CD4-positive, alpha-beta T cell treated with Interleukin-12 subunit alpha and Interleukin-12 subunit beta, for 1 hour (primary cell): ENCODE data around the gene NCOR2.
A peak's percentile ranks its signal among the peaks of the same experiment; 100 is the strongest.

ENCODE experiments used
- DNase-seq: peaks from one replicate; pipeline ENCODE4 v3.0.0-alpha.2; 2020

The NCOR2 gene

DNA sequence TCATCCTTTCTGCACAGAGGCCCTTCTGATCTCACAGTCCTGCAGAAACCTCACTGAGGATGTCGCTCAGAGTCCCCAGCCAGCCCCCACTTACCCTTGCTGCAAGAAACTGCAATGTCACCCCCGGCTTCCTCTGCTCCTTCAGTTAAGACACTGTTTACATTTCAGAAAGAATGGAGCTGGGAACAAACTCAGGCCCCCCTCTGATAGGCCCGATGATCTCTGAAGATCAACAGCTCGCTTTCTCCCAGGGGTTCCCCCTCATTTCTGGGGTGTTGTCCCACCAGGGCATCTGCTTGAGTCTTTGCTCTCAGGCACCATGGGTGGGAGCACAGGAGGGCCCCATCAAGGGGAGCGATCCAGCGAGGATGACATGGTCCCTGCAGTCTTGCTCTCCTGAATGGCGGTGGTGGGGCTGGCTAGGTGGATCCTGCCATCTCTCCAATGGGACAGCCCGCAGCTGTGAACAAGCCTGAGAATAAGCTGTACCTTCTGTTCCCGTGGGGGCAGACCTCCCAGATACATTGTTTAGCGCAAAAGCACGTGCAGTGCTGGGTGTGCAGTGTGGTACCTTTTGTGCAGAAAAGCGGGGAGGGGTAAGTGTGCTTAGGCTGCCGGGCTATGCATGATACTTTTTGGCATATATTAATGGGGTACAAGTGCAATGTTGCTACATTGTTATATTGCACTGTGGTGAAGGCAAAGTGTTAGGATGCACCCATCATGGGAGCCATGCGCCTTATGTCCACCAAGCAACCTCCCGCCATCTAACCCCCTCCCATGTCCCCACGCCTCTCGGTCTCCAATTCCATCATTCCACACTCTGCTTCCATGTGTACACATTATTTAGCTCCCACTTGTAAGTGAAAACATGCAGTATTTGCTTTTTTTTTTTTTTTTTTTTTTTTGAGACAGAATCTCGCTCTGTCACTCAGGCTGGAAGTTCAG is 6.7 kb upstream of the NCOR2 start:
- no peak for DNase-seq

DNA sequence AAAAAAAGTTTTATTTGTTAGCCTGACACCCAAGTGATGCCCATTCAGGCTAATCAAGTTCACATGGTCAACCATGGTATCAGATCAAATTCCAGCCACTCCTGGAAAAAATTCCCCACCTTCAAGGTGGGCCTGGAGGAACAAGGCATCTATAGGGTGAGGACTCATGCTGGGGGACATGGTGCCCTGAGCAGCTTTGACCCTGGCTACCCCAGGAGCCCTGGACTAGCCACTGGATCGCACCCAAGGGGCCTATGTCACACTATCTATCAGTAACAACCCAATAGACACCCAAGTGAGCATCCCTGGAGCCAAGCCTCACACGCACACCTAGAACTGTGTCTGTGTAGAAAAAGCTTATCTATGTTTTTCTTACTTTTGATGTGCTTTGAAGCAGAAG is 4.1 kb upstream of the NCOR2 start:
- DNase-seq: no peak

DNA sequence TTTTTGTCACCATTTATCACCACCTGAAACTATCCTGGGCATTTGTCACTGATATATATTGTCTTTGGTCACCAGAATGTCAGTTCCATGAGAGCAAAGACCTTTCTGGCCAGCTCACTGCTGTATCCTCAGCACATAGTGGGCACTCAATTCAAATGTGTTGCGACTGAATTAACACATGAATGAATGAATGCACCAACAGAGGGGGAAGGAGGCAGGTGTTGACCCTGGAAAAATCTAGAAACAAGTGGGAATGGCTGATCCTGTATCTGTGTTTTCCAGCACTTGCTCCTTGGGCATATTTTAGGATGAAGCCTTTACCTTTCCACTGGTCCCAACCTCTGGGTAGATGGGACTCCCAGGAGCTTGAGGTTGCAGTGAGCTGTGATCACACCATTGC is 3.4 kb upstream of the NCOR2 start:
- DNase-seq: no peak

DNA sequence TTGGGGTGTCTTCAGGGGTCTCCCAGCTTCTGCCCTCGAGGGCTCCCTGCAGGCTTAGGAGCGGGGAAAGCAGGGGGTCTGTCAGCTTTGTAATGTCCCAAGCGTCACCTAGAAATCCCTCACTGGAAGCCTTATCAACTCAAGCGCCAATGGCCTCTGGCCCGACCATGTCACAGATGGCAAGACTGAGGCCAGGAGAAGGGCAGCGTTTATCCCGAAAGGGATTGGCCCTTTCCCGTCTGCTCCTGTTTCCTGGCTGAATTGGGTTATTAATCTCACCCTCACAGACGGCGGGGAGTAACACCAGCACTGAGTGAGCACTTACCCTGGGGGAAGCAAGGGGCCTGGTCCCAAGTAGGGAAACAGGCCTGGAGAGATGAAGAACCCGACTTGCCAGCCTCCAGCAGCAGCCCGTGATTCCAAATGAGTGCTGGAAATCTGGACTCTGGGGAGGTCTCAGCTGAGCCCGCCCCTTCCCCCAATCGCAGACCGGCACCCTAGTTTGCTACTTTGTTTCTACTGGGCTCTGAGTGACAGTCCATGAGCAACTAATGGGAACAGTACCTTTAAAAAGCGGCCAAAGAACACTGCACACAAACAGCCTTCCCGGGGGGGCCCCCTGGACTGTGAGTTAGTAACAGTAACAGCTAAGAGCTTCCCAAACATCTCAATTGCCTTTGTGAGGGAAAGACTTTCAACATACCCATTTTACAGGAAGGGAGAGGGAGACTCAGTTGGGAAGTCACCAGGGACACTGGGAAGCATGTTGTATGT is 2.1 kb upstream of the NCOR2 start:
- no peak for DNase-seq

DNA sequence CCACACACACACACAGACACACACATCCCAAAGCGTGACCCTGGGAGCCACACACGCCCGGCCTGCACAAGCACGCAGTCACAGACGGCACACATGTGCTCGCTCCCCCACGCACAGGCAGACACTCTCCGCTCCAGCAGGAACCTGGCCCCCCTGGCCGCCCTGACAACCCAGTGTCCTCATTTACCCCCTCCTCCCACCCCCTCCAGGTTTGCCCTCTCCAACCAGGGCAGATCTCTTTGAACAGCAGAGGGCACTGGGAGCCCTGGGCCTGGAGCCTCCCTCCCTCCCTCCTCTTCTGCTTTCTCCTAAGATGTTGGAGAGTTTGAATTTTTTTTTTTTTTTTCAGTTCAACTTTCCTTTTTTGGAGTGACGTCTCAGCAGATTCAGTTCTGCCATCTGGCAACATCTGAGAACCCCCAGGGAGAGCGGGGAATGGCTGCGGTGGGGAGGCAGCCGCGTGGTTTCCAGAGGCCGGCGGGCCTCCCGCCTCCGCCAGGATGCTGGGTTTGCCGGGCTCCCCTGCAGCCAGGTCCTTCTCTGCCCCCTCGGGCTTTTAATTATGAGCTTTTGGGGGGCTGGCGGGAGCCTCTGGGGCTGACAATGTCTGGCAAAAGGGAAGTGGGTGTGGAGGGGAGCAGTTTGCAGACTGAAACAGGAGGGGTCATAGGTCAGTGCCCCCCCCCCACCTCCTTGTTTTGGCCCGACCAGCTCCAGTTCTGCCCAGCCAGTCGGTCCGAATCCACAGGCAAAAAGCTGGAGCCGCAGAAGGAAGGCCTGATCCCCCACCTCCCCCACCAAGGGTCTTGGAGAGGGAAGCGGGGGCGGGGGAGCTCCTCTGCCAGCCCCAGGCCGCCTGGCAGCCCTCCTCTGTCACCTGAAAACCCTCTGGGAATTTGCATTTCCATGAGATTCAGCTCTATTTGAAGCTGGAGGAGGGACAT is 1.3 kb upstream of the NCOR2 start:
- peak; percentile 16 for DNase-seq

DNA sequence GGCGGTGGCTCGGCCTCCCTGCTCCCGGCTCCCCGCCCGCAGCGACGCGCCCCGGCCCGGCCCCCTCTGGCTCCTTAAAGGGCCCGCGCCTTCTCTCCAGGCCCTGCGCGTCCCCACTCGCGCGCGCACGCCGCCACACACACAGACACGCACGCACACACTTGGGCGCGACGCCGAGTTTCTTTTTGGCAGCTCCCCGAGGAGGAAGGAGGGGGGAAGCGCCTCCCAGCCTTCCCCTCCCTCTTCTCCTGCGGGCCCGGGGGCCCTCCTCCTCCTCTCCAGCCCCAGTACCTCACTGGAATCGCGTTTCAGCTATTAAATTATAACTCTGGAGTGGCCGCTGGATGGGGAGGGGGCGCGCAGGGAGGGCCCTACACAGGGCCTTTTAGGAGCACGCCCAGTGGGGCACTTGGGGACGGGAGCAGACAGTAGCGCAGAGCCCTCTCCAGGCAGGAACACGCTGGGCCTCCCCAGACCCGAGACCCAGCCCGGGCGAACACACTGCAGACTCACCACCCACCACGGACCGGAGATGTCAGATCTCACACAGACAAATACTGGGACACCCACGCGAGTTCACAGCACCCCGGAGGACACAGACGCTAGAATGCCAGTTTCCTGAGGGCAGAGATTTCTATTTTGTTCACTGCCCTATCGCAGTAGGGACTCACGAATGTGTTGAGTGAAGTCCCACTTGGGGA is 411 bp upstream of the NCOR2 start:
- DNase-seq: peak; percentile 90

DNA sequence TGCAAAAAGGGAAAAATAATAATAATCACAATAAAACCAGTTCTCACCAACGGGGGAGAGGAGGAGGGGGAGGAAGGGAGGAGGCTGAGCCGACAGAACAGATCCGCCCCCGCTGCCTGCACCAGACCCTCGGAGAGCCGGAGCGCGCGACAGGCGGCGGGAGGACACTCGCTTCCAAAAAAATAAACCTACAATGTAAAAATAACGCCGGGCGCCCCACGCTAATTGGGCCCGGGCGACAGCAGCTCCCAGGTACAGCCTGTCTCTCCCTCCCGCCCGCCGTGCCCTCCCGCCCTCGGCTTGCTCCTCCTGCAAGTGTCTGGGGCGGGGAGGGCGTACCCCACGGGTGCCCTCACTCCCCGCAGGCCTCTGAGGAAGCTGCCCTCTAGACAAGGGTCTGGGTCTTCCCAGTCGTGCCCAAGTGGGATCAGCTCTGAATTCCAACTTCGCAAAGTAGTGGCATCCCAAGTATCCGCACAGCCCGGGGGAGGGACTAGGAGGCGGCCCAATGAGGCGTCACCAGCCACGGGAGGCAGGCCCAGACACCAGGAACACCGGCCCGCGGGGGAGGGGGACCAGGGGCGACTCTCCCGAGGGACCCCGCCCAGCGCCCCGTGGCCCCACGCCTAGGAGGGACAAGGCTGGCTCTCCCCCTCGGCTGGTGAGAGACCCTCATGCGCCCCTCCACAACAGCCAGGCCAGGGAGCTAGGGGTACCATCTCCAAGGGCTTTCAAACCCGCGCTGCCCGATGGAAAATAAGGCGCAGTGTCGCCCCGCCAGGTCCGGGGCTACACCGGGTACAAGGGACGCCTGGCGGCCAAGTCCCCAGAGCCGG is 1.0 kb downstream of the NCOR2 start:
- DNase-seq: peak; percentile 62

DNA sequence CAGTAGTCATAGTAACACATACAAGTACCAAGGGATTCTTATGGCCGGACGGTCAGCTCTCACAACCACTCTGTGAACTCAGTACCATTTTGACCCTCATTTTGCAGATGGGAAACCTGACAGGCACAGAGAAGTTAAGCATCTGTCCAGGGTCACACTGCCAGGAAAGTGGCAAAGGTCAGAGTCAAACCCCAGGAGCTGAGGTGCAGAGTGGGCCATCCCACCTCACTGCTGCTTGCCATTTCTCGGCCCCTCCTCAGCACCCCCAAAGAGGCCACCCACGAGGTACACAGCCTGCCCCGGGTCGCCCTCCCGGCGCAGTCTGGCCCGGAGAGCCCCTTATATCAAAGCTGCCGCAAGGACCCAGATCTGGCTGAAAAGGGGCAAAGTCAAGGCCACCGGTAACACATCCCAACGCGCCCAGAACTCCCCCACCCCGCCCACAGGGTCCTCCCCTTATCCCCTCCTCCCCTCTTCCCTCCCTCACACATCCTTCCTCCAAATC is 1.7 kb downstream of the NCOR2 start:
- DNase-seq: no peak

DNA sequence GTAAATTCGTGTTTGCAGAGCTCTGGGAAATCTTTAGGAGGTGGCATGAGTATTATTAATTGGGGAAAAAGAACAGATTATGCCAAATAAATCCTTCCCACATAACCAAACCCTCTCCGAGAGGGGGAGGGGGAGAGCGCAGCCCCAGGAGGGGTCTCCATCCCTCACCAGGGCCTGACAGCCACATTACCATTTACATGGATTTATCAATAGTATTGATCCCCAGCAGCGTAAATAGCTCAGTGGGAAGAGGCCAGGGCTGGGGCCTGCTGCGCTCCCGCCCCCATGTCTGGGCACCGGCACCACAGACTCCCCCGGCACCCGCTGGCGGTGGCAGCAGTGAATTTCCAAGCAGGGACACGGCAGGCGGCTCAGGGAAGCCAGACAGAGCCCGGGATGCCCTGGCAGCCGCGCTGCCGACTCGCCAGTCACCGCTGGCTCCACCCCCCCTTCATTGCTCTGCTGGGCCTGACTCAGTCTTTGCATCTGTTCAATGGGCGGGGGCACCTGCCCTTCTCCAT is 2.4 kb downstream of the NCOR2 start:
- no peak for DNase-seq

DNA sequence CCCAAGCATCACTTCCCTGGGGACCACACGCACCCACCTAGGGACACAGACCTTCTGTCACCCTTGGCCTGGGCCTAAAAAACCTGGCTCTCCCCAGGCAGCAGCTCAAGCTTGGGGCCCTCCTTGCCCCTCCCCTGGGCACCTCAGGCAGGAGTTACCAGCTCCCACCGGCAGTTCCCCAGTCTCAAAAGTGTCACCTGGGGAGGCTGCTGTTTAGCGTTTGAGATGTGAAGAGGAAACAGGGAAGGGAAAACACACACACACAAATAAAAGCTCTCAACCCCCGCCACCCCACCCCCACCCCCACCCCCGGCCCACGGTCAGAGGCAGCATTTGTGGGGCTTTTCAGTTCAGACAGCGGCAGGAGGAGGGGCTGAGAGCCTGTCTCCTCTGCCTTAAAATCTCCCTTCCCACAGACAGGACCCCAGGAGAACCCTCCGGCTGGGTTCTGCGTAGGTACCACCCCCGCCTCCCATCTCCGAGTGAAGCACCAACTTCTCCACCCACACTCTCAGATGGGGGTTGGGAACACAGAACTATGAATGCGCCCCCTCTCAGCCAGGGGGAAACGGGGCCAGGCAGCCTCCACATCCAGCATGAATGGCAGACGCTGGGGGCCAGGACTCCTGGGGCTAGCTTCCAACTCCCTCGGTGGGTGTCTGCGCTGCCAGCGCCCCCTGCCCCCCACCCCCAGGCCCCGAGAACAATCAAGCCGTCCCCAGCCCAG is 3.0 kb downstream of the NCOR2 start:
- DNase-seq: no peak

DNA sequence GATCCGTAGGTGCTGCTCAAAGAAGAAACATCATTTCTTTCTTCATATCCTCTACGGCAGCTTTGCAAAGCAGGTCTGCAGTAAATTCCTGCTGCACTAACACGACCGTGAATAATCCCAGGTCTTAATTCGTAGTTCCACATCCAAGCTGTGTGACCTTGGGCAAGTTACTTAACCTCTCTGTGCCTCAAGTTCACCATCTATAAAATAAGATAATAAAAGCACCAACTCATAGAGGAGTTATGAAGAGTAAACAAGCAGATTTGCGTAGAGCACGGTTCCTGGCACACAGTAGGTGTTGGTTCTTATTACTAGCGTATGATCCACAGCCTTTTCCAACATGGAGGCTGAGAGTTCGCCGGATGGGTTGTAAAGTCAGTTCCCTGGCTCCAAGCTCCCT is 3.6 kb downstream of the NCOR2 start:
- DNase-seq: no peak

DNA sequence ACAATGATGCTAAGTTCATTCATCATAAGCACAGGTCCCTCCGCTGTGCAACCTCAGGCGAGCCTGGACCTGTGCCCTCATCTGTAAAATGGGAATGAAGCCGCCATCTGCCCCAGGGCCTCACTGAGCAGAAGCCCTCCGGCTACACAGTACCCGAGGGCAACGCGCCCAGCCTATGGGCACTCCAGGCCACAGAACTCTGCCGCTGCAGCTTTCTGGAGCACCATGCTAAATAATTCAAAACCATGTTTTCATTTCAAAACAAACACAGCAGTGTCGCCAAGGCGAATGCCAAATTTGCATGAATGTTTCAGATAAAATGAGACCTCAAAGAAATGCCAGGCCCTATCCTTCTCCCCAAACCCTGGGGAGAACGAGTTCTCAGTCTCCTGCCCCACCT is 4.0 kb downstream of the NCOR2 start:
- DNase-seq: no peak

DNA sequence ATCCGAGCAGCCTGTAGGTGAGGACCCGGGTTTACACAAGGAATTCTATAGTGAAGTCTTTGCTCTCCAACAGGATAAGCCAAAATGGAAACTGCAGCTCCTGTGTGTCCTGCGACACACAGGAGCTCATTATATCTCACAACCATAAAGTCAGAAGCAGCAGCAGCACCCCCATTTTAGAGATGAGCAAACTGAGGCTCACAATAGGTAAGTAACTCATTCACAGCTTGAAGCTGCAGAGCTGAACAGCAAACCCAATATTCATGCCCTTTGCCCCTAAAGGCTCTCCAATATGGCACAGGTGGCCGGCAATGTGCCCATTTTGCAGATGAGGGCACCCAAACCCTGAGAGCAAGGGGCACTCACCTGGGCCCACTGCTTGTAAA is 4.6 kb downstream of the NCOR2 start:
- no peak for DNase-seq

DNA sequence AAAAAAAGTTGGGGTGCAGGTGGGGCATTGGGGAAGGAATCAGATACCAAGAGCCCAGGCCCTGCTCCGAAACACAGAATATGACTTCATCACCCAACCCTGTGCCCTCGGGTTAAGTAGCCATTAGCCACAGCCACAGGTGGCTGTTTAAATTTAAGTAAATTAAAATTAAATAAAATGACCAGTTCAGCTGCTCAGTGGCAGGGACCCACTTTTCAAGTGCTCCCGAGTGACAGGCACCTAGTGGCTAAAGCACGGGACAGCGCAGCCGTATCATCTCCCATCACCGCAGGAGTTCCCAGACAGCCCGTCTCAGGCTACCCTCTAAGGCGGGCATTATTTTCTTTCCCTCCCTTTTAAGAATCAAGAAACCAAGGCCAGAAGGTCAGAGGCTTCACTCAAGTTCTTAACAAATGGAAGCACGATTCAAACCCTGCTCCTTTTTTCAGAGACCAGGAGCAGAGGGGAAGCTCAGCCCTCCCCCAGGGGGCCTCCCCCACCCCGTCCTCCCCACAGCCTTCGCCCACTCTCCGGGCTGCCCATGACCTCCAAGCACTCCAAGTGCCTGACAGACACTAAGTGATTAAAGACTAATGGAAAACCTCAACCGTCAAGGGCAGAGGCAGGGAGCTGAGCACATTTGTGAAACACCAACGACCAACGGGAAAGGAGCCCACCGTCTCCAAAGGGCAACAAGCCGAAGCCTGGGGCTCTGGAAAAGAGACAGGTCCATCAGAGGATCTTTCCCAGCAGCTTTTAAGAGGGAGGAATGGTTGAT is 5.2 kb downstream of the NCOR2 start:
- DNase-seq: no peak

DNA sequence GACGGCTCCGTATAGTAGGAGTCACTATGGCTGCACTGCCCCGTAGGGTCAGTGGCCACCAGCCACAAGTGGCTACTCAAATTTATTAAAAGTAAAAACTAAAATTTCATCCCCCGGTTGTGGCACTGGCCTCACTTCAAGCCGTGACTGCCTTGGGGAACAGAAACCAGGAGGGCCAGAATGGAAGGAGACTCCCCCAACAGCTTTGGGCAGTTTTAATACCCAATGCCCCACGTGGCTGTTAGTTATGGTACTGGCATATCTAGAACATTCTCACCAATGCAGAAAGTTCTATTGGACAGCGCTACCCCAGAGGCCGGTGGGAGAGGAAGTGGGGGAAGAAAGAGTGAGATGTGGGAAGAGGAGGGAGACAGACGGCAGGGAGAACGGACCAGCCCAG is 6.2 kb downstream of the NCOR2 start:
- DNase-seq: no peak

DNA sequence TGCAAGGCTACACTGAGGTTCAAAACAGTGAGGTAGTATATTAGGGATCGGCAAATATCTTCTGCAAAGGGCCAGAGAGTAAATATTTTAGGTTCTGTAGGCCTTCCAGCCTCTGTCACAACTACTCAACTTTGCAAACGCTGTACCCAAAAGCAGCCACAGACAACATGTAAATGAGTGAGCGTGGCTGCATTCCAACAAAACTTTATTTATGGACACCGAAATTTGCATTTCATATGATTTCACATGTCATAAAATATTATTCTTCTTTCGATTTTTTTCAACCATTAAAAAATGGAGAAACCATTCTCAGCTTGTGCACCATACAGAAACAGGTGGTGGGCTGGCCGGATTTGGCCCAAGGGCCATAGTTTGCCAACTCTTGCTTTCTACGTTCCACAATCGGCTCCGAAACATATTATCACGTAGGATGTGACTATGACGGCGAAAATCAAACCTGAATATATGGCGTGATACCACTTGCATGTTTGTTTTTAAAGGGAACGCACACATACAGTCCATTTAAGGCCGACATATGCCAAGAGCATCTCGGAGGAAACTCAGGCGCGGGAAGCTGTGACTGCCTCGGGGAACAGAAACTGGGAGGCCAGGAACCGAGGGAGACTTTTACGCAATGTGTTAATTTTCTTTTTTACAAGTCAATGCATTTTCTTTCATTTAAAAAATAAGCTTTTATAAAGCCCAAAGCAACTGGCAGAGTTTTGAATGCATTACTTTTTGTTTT is 7.1 kb downstream of the NCOR2 start:
- no peak for DNase-seq

DNA sequence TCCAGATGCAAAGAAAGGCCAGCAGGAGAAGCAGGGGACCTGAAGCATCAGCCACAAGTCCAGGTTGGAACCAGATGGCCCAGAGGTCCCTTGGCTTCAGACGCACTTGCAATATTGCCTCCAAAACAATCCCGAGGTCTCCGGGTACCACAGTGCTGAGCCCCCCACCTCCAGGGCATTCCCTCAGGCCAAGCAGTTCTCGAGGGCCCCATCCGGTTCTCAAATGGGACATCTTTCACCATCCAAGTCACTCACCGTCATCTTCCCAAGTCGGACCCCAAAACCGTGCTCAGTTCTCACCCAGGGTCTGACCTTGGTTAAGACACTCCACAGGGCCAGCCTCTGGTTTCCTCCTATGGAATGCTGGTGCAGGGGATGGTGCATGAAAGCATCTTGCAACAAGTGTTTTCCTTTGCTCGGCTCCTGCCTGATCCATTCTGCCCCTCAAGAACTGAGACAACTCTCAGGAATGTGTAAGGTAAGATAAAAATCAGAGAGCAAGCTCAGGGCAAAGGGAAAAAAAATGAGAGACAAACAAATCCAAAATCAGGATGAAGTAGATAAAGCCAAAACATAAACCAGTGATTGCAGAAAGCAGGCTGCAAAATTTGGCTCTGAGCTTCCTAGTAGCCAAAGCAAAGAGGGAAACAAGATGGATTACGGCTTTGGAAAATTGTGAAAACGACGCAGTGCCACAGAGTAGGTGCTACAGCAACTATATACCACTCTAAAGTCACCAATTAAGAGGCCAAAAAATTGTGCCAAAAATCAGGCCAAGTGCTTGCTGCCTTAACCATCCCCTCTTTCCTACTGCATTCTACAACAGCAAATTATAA is 8.0 kb downstream of the NCOR2 start:
- no peak for DNase-seq

DNA sequence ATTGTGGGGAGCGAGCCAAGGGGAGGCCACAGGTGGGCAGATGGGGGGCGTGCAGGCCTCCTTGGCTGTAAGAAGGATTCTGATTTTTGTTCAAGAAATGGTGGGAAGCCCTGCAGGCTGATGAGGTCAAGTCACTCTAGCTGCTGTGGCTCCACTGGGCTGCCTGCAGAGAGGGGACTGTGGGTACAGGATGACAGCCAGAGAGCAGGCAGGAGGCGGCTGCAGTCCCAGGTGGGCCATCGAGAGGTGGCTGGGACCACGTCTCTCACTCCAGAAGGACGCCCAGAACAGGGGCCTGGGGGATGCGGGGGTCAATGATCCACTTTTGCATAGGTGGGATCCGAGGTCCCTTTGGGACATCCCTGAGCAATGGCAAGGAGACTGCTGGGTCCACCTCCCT is 9.1 kb downstream of the NCOR2 start:
- no peak for DNase-seq
